Cardiac muscle cell (in vitro differentiated cells and primary cell): ENCODE measurements around the gene CREB3. TPM values are rescaled to one million over a fixed set of nuclear protein-coding genes. Genes with fewer than 3 reads are reported as not detected.

Source experiments
- DNase-seq, 2 donors: peaks; one replicate each; pipeline versions ENCODE4 v3.0.0 to v3.0.0-alpha.2; 2010 to 2017; ENCODE audit warnings: low read depth in 1 of 2, low spot score in 1 of 2
- H3K27ac ChIP-seq: fragments of 200-600 bp; sonication (generic); 2 replicates; pipeline ENCODE4 v1.5.1; 2016
- H3K27me3 ChIP-seq: fragments of 200-600 bp; sonication (generic); 2 replicates; pipeline ENCODE4 v1.6.0; 2016; ENCODE audit warnings: control low read depth
- H3K36me3 ChIP-seq: fragments of 200-600 bp; sonication (generic); 2 replicates; pipeline ENCODE4 v1.5.1; 2016; ENCODE audit warnings: control low read depth
- H3K4me1 ChIP-seq: fragments of 200-600 bp; sonication (generic); 2 replicates; pipeline ENCODE4 v1.8.1; 2017; ENCODE audit warnings: low read depth, mild to moderate bottlenecking, mixed run types
- H3K4me3 ChIP-seq: fragments of 200-600 bp; sonication (generic); 2 replicates; pipeline ENCODE4 v1.5.1; 2016; ENCODE audit warnings: mild to moderate bottlenecking
- H3K9me3 ChIP-seq: fragments of 200-600 bp; sonication (generic); 2 replicates; pipeline ENCODE4 v1.5.1; 2017; ENCODE audit warnings: low read depth, mild to moderate bottlenecking, control low read depth
- CTCF ChIP-seq: IDR thresholded peaks from 2 replicates; pipeline ENCODE4 v1.5.1; 2012; ENCODE audit warnings: low read depth, mild to moderate bottlenecking, low read length
- polyA plus RNA-seq: library from polyadenylated mRNA; unstranded; fragments of >200 nt; fragmentation: Nextera tagmentation; extraction: Ambion mirVana; gene quantifications from 2 replicates; pipeline ENCODE4 v1.2.1, GENCODE V29; 2016
- total RNA-seq: library from RNA; depleted of rRNA; stranded (reverse); fragments of >200 nt; gene quantifications from 2 replicates; pipeline ENCODE4 v1.2.3, GENCODE V29; 2016

The CREB3 gene
- total and polyA plus RNA-seq, 2 experiments from 2014 or later = 45.7 to 84.2 TPM

DNA sequence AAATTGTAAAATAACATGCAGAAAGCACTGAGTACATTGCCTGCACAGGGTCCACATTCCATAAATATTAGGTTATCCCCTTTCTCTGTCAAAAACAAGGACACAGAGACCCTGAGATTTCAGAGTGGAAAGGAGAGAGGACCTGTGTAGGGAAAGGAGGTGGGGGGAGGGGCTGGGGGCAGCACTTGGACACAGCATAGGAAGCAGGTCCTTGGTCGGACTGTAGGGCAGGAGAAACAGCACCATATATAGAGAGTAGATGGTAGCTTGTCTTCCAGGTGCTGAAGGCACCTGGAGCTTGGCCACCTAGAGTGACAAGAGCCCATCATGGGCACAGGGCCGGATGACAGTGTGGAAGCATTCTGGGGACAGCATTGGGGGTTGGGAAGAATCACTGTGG lies 45.2 kb upstream of the CREB3 start:
- peak overlapping the region; percentile 67 for H3K4me3 ChIP-seq
- H3K36me3 ChIP-seq = peaks cover 34% of the 10 kb centered on the region
- peak in 1 of 2 donors; percentile 59 for DNase-seq
- no peaks in the 10 kb centered on the region for H3K27me3 ChIP-seq
- TF ChIP-seq CTCF = no peak
- no peaks in the 10 kb centered on the region for H3K9me3 ChIP-seq
- peaks cover 32% of the 10 kb centered on the region for H3K4me1 ChIP-seq
- H3K27ac ChIP-seq = peak overlapping the region; percentile 95

DNA sequence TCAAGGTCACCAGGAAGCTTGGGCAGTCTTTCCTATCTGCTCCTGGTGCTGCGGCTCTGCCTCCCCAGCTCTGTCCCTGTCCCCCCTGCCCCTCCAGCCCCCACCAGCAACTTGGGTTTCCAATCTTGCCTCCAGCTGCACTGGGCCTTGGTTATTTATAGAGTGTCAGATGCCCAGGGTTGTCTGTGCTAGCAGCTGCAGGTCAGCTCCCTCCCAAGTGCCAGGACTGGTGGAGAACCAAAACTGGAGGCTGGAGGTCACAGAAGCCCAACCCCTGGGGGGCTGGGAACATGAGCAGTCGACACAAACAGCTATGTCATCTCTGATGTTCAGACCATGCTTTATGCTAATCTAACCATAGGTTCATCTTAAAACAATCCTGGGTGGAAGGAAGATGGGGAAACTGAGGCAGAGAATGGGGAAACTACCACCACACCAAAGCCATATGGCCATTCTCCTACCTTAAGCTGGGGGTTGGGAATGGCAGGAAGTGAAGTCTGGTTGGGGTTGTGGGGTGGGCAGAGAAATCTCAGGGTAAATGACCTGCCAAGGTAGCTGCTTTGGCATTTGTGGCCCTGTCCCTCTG lies 44.4 kb upstream of the CREB3 start:
- peak in 1 of 2 donors; percentile 22 for DNase-seq
- TF ChIP-seq CTCF = no peak
- peak overlapping the region; percentile 95 for H3K27ac ChIP-seq
- peaks cover 27% of the 10 kb centered on the region for H3K36me3 ChIP-seq
- peak overlapping the region; percentile 67 for H3K4me3 ChIP-seq
- no peaks in the 10 kb centered on the region for H3K27me3 ChIP-seq
- peaks cover 32% of the 10 kb centered on the region for H3K4me1 ChIP-seq
- no peaks in the 10 kb centered on the region for H3K9me3 ChIP-seq

GRCh38 chr9:35688558-35689541 lies 43.6 kb upstream of the CREB3 start:
- Histone ChIP-seq H3K27me3 (no peaks in the 10 kb centered on the region), H3K4me3 (peak overlapping the region; percentile 67), H3K36me3 (peaks cover 20% of the 10 kb centered on the region), H3K27ac (peak overlapping the region; percentile 95), H3K4me1 (peaks cover 32% of the 10 kb centered on the region), H3K9me3 (no peaks in the 10 kb centered on the region)
- peak in 1 of 2 donors; percentile 69 for DNase-seq
- TF ChIP-seq CTCF = no peak

DNA sequence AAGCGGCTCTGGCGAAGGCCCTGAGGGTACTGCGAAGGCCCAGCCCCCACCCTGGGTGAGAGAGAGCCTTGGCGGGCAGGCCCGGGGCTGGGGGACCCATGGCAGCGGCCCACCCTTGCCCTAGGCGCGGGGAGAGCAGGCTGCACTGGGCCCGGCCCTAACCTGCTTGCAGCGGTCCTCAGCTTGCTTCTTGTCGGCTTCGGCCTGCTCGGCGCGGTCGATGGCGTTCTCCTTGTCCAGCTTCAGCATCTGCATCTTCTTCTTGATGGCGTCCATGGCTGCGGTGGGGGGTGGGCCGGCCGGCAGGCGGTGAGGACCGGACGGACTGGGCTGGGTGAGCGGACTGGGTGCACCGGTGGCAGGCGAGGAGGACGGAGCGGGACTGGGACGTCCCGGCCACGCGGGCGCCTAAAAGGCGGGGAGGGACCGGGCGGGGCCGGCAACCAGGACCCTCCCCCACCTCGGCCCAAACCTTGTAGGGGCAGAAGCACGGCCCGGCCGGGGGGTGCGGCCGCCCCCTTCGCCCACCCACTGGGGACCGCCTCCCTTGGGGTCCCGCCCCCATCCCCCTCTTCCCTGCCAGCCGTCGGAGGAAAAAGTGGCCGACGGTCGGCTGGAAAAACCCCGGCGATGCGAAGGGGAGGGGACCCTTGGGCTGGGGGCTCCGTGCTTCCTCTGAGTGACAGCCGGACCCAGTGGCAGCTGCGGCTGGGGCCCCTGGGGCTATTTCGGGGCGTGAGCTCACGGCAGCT lies 42.7 kb upstream of the CREB3 start, which contains the start of gene TPM2:
TSS of gene TPM2 (minus strand) at position 384 of the 752 bp plus-strand sequence. CDS start at position 276, 108 bp downstream.
- Histone ChIP-seq H3K4me3 (peak within 1 kb of the TSS; percentile 67), H3K27me3 (no peaks in the 10 kb centered on the region), H3K27ac (peak within 1 kb of the TSS; percentile 95), H3K36me3 (peaks cover 11% of the 10 kb centered on the region), H3K4me1 (peaks cover 32% of the 10 kb centered on the region), H3K9me3 (no peaks in the 10 kb centered on the region)
- TF ChIP-seq CTCF = no peak
- DNase-seq = peak; percentile 93 to 95

- Histone ChIP-seq H3K9me3 (no peaks in the 10 kb centered on the region), H3K4me3 (peak overlapping the region; percentile 67), H3K4me1 (peaks cover 32% of the 10 kb centered on the region), H3K27ac (peak overlapping the region; percentile 95), H3K27me3 (no peaks in the 10 kb centered on the region), H3K36me3 (peaks cover 6% of the 10 kb centered on the region)
- no peak for DNase-seq
- no peak for TF ChIP-seq CTCF
These were observed 42.2 kb upstream of the CREB3 start for GRCh38 chr9:35690294-35690613.
